OCI-M1 (cell line): ENCODE measurements around the gene ARMS2.

Experiments used
- DNase-seq: peaks from one replicate; lab custom pipeline; 2025; lab: John Stamatoyannopoulos, UW

Gene ARMS2

GRCh38 chr10:122454071-122454470 is 382 bp upstream of the ARMS2 start:
- no peak for DNase-seq

- DNase-seq = no peak
Observed at GRCh38 chr10:122455376-122456079, 1.1 kb downstream of the ARMS2 start.

GRCh38 chr10:122457934-122458333 is 3.5 kb downstream of the ARMS2 start:
- no peak for DNase-seq

GRCh38 chr10:122458693-122459092 is 4.2 kb downstream of the ARMS2 start:
- DNase-seq = no peak

- no peak for DNase-seq
Observed at GRCh38 chr10:122459561-122460273, 5.3 kb downstream of the ARMS2 start.

- DNase-seq = no peak
Observed at GRCh38 chr10:122460891-122461293, 6.4 kb downstream of the ARMS2 start.

- no peak for DNase-seq
Observed at GRCh38 chr10:122461367-122461728, 6.9 kb downstream of the ARMS2 start, which contains the start of gene HTRA1. HTRA1 (plus strand) TSS chr10:122461553; CDS start chr10:122461653, 100 bp downstream.

- DNase-seq = no peak
Observed at GRCh38 chr10:122461729-122462532, 7.5 kb downstream of the ARMS2 start.

GRCh38 chr10:122462533-122463465 is 8.3 kb downstream of the ARMS2 start:
- no peak for DNase-seq

- DNase-seq = no peak
Observed at GRCh38 chr10:122463466-122464249, 9.2 kb downstream of the ARMS2 start.

GRCh38 chr10:122464250-122464510 is 9.7 kb downstream of the ARMS2 start:
- no peak for DNase-seq

- no peak for DNase-seq
Observed at GRCh38 chr10:122464586-122464985, 10.1 kb downstream of the ARMS2 start.

GRCh38 chr10:122465401-122466040 is 11.1 kb downstream of the ARMS2 start:
- no peak for DNase-seq

- DNase-seq = no peak
Observed at GRCh38 chr10:122466951-122467381, 12.5 kb downstream of the ARMS2 start.

- no peak for DNase-seq
Observed at GRCh38 chr10:122467701-122468100, 13.2 kb downstream of the ARMS2 start.

- DNase-seq = no peak
Observed at GRCh38 chr10:122468307-122468925, 14.0 kb downstream of the ARMS2 start.

- DNase-seq = peak; percentile 11
Observed at GRCh38 chr10:122468926-122469781, 14.7 kb downstream of the ARMS2 start.

GRCh38 chr10:122469848-122470247 is 15.4 kb downstream of the ARMS2 start:
- DNase-seq = no peak

- DNase-seq = no peak
Observed at GRCh38 chr10:122471531-122472177, 17.2 kb downstream of the ARMS2 start.
